Stomach (tissue), 4 donors: Measurements from ENCODE around the gene MORN2.

Experiments
- CTCF ChIP-seq, 7 experiments: fragments of 450-650 bp in 4 of 7; fragments of 200-600 bp in 3 of 7; sonication (generic) in 3 of 7; IDR thresholded peaks; one replicate each; pipeline ENCODE4 v1.5.1; 2016 to 2019; ENCODE audit warnings: antibody characterized with exemption in 7 of 7, control low read depth in 2 of 7, mild to moderate bottlenecking in 1 of 7
- POLR2A ChIP-seq, 4 donors: fragments of 450-650 bp; IDR thresholded peaks; one replicate each; pipeline ENCODE4 v1.6.1; 2016; ENCODE audit warnings: antibody characterized with exemption in 4 of 4, control low read depth in 2 of 4, mild to moderate bottlenecking in 1 of 4, moderate library complexity in 1 of 4

- TF ChIP-seq CTCF (IDR thresholded peaks at IDR 0.05) (no peak), POLR2A (IDR thresholded peaks at IDR 0.05) (no peak)
These were observed 8.9 kb upstream of the MORN2 start for GRCh38 chr2:38866773-38867443.
